Thoracic aorta (tissue), 2 donors: ENCODE results near the gene BAG5. TPM values are rescaled to one million over a fixed set of nuclear protein-coding genes. Genes with fewer than 3 reads are reported as not detected.

Source experiments
- ATAC-seq: fragments of 150-250 bp; one replicate; pipeline ENCODE4 v1.8.0; 2017; ENCODE audit warnings: low read depth; ENCODE audit not compliant: insufficient number of reproducible peaks, low FRiP score
- DNase-seq: peaks from one replicate; pipeline ENCODE4 v3.0.0-alpha.2; 2020; ENCODE audit warnings: low spot score
- H3K27ac ChIP-seq, 2 donors: fragments of 200-600 bp; sonication (generic); 1 replicate in 1 of 2; 2 replicates in 1 of 2; pipeline ENCODE4 v1.5.1; 2016; ENCODE audit warnings: mild to moderate bottlenecking in 2 of 2, moderate library complexity in 2 of 2
- H3K27me3 ChIP-seq: fragments of 200-600 bp; sonication (generic); replicated peaks from 2 replicates; pipeline ENCODE4 v1.6.0; 2016; ENCODE audit warnings: mild to moderate bottlenecking; ENCODE audit not compliant: insufficient read depth
- H3K36me3 ChIP-seq: fragments of 200-600 bp; sonication (generic); one replicate; pipeline ENCODE4 v1.5.1; 2016
- H3K4me1 ChIP-seq, 2 donors: fragments of 200-600 bp; sonication (generic); 1 replicate in 1 of 2; 2 replicates in 1 of 2; pipeline versions ENCODE4 v1.5.1 to v1.6.0; 2016; ENCODE audit warnings: low read depth in 2 of 2, mild to moderate bottlenecking in 1 of 2; ENCODE audit not compliant: control insufficient read depth in 1 of 2
- H3K4me3 ChIP-seq: fragments of 200-600 bp; sonication (generic); 2 replicates; pipeline ENCODE4 v1.5.1; 2016; ENCODE audit warnings: mild to moderate bottlenecking
- H3K9me3 ChIP-seq: fragments of 200-600 bp; sonication (generic); 2 replicates; pipeline ENCODE4 v1.5.1; 2016
- total RNA-seq, 2 donors: library from RNA; depleted of rRNA; stranded (reverse); fragments of >200 nt; gene quantifications; one replicate each; pipeline versions ENCODE4 v1.1.0 to v1.2.3, GENCODE V29; 2016
- TF ChIP-seq, protein P1 (sequence below): fragments of 200-600 bp; sonication (generic); IDR thresholded peaks from one replicate; pipeline ENCODE4 v1.5.1; 2019; ENCODE audit warnings: antibody characterized with exemption

BAG5 gene
- total RNA-seq, 2 donors from 2014 or later, result 21.0 to 34.9 TPM

- Histone ChIP-seq H3K27ac (no peak overlapping the region), H3K9me3 (no peaks in the 10 kb centered on the region), H3K4me1 (peaks cover 51 to 63% of the 10 kb centered on the region in 2 donors), H3K36me3 (no peaks in the 10 kb centered on the region), H3K4me3 (no peak overlapping the region), H3K27me3 (no peaks in the 10 kb centered on the region)
- TF ChIP-seq, protein P1, sequence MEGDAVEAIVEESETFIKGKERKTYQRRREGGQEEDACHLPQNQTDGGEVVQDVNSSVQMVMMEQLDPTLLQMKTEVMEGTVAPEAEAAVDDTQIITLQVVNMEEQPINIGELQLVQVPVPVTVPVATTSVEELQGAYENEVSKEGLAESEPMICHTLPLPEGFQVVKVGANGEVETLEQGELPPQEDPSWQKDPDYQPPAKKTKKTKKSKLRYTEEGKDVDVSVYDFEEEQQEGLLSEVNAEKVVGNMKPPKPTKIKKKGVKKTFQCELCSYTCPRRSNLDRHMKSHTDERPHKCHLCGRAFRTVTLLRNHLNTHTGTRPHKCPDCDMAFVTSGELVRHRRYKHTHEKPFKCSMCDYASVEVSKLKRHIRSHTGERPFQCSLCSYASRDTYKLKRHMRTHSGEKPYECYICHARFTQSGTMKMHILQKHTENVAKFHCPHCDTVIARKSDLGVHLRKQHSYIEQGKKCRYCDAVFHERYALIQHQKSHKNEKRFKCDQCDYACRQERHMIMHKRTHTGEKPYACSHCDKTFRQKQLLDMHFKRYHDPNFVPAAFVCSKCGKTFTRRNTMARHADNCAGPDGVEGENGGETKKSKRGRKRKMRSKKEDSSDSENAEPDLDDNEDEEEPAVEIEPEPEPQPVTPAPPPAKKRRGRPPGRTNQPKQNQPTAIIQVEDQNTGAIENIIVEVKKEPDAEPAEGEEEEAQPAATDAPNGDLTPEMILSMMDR, result no peak
- ATAC-seq (no peak), DNase-seq (no peak)
Observed at GRCh38 chr14:103545915-103546651, 16.4 kb downstream of the BAG5 start.

DNA sequence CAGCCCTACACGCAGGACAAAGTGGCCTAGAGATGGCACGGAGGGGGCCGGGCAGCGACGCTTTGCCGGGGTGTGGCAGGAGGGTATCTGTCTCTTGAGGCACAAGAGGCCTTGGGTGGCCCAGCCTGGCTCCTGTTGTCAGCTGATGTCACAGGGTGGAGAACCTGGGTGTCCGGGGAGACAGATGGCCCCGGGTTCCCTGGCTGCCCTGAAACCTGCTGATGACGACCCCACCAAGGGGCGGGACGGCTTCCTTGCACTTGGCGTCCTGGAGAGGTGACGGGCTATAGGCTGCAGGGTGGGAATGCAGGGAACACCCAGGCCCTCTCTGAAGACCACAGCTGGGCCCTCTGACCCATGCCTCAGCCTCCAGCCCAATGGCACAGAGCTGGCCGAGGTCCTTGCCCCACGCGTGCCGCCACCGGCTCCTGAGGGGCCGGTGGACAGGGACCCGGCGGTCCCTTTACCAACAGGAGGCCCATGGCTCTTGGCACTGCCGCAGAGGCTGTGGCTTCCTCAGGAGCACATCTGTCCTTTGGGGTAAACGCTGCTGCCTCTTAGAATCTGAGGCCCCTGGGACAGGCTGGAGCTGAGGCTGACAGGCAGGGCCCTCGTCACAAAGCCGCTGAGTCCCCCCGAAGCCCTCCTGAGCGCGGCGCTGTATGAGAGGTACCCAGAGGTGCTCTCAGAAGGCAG lies 17.1 kb downstream of the BAG5 start:
- H3K27ac ChIP-seq, result no peak overlapping the region
- DNase-seq (no peak), ATAC-seq (no peak)
- H3K27me3 ChIP-seq, result no peaks in the 10 kb centered on the region
- no peaks in the 10 kb centered on the region for H3K36me3 ChIP-seq
- TF ChIP-seq, protein P1, result no peak
- no peak overlapping the region for H3K4me3 ChIP-seq
- H3K4me1 ChIP-seq, result peaks cover 49 to 63% of the 10 kb centered on the region in 2 donors
- H3K9me3 ChIP-seq, result no peaks in the 10 kb centered on the region

GRCh38 chr14:103544388-103545218 lies 17.9 kb downstream of the BAG5 start:
- Histone ChIP-seq H3K4me3 (no peak overlapping the region), H3K27me3 (no peaks in the 10 kb centered on the region), H3K27ac (no peak overlapping the region), H3K4me1 (peaks cover 46 to 60% of the 10 kb centered on the region in 2 donors), H3K36me3 (no peaks in the 10 kb centered on the region), H3K9me3 (no peaks in the 10 kb centered on the region)
- TF ChIP-seq, protein P1, result no peak
- ATAC-seq, result no peak
- DNase-seq, result no peak

DNA sequence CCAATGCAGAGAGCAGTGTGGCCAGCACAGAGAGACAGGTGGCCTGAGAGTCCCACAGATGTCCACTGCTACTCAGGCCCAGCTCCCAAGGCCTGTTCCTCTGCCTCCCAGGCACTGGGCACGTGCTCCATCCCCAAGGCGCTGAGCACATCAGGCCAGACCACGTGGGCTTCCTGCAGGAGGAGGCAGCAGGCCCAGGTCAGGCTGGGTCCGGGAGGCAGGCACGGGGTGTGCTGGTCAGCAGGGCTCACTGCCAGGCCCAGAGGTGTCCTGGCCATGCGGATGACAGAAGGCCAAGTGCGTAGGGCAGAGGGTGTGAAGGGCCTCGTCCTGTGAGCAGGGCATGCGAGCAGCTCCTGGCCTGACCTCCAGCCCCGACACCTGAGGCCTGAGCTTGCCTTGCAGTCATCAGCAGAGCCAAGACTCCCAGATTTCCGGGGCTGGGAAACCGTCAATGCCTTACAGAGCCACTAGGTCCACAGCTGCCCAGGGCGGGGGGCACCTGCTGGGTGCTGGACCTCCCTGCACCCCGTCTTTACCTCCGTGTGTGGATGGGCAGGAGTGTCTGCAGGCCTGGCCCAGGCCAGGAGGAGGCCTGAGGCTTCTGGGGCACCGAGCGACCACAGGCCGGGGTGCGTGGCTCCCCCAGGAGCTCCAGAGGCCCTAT lies 18.6 kb downstream of the BAG5 start:
- Histone ChIP-seq H3K27me3 (no peaks in the 10 kb centered on the region), H3K4me3 (no peak overlapping the region), H3K4me1 (peaks cover 50 to 66% of the 10 kb centered on the region in 2 donors), H3K9me3 (no peaks in the 10 kb centered on the region), H3K36me3 (no peaks in the 10 kb centered on the region), H3K27ac (peak overlapping the region in 1 of 2 donors; percentile 94)
- ATAC-seq (no peak), DNase-seq (no peak)
- TF ChIP-seq, protein P1, result no peak
